ENCODE measurements around the gene RBM47. TPM values are rescaled to one million over a fixed set of nuclear protein-coding genes. Genes with fewer than 3 reads are reported as not detected.

Gene RBM47
- total RNA-seq, 1 experiment from 2014 or later = 97.9 TPM

Other genes with a start within 250 kb of the RBM47 start
- gene NSUN7, start 120.1 kb upstream of the RBM47 start, total RNA-seq (2014; rRNA removed; shearing (Covaris generic)) = 19.8 and 26.5 TPM in 2 replicates